ENCODE results near the gene GIT2.

DNA sequence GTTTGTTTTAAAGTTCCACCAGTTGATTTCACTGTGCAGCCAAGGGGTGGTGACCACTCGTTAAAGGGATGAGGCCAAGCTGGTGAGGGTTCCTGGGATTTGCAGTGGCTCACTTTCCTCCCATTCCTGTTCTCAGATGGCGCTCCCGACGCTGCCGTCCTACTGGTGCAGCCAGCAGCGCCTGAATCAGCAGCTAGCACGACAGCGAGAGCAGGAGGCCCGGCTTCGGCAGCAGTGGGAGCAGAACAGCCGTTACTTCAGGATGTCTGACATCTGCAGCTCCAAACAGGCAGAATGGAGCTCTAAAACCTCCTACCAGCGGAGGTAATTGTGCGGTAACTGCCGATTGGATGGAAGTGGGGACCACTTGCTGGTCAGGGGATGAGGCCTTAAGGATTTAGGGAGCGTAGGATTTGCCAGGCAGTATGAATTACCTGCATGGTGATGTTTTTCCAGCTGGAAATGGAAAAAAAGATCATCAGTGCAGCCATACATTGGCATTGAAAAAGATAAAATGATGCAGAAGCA is 93.2 kb downstream of the GIT2 start:
- TF ChIP-seq, protein P1, sequence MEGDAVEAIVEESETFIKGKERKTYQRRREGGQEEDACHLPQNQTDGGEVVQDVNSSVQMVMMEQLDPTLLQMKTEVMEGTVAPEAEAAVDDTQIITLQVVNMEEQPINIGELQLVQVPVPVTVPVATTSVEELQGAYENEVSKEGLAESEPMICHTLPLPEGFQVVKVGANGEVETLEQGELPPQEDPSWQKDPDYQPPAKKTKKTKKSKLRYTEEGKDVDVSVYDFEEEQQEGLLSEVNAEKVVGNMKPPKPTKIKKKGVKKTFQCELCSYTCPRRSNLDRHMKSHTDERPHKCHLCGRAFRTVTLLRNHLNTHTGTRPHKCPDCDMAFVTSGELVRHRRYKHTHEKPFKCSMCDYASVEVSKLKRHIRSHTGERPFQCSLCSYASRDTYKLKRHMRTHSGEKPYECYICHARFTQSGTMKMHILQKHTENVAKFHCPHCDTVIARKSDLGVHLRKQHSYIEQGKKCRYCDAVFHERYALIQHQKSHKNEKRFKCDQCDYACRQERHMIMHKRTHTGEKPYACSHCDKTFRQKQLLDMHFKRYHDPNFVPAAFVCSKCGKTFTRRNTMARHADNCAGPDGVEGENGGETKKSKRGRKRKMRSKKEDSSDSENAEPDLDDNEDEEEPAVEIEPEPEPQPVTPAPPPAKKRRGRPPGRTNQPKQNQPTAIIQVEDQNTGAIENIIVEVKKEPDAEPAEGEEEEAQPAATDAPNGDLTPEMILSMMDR (conservative IDR thresholded peaks at IDR 0.05 in 1 of 2, IDR thresholded peaks at IDR 0.05 in 1 of 2; ENCODE audit: extremely low read depth in 1 of 2, insufficient read depth in 1 of 2, low read depth in 1 of 2, low read length in 2 of 2), result no peak
- no peak for TF ChIP-seq EZH2 (IDR thresholded peaks at IDR 0.05; ENCODE audit: borderline replicate concordance, low read length)
